Measurements from ENCODE around the gene DOCK9.

DNA sequence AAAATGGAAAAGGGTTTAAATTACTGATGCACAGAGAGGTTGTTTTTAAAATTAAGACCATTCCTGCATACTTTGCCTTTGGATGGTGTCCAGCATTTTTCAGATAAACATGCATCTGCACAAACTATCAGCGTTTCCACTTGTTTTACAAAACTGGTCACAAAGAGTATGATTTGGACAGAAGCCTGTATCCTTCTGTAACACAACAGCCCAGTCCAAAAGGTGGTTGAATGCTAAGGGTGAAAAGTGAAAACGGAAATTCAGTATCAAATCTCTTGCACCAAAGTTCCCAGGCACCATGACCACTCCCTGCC lies 21.7 kb upstream of the DOCK9 start:
- TF ChIP-seq, protein P1, sequence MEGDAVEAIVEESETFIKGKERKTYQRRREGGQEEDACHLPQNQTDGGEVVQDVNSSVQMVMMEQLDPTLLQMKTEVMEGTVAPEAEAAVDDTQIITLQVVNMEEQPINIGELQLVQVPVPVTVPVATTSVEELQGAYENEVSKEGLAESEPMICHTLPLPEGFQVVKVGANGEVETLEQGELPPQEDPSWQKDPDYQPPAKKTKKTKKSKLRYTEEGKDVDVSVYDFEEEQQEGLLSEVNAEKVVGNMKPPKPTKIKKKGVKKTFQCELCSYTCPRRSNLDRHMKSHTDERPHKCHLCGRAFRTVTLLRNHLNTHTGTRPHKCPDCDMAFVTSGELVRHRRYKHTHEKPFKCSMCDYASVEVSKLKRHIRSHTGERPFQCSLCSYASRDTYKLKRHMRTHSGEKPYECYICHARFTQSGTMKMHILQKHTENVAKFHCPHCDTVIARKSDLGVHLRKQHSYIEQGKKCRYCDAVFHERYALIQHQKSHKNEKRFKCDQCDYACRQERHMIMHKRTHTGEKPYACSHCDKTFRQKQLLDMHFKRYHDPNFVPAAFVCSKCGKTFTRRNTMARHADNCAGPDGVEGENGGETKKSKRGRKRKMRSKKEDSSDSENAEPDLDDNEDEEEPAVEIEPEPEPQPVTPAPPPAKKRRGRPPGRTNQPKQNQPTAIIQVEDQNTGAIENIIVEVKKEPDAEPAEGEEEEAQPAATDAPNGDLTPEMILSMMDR (IDR thresholded peaks at IDR 0.05; ENCODE audit: low read length) = no peak
- TF ChIP-seq EZH2 (optimal IDR thresholded peaks at IDR 0.05; ENCODE audit: low read depth, low read length) (no peak), EZH2phosphoT487 (IDR thresholded peaks at IDR 0.05; ENCODE audit: low read length) (no peak)
